GM21423 (cell line): ENCODE data around the gene RASA3.
A peak's percentile ranks its signal among the peaks of the same experiment; 100 is the strongest.
"Not testable (repeated sequence)": the region's sequence is repeated elsewhere in the genome, so short reads cannot be mapped to it uniquely, and the experiment has no call there.

Source experiments
- ATAC-seq: cut with Tn5 transposase; IDR thresholded peaks from one replicate; pipeline ENCODE4 v1.9.1; 2021; ENCODE audit warnings: mild to moderate bottlenecking, moderate library complexity; ENCODE audit not compliant: unreplicated experiment

Gene RASA3

DNA sequence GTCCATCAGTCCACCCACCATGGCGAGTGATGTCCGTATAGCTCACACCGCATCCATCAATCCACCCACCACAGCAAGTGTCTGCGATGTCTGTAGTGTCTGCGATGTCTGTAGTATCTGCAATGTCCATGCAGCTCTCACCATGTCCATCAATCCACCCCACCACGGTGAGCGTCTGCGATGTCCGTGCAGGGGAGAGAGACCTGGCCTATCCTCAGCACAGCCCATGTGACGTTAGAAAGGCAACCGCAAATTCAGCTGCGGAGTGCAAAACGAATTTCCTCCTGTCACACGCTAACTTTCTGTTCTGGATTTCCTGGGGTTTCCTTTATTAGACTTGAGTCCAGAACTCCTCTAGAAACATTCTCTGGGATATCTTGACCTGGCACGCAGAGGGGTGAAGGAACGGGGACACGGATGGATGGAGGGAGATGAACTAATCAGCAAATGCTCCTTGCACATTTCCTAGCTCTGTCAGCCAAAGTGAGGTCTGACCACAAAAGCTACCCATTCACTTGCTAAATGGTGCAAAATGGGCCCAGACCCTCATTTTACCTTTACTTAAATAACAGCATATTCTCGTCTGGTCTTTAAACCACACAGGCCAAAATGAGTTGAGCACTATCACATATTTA, 18.3 kb downstream of the RASA3 start:
- ATAC-seq, result no peak

DNA sequence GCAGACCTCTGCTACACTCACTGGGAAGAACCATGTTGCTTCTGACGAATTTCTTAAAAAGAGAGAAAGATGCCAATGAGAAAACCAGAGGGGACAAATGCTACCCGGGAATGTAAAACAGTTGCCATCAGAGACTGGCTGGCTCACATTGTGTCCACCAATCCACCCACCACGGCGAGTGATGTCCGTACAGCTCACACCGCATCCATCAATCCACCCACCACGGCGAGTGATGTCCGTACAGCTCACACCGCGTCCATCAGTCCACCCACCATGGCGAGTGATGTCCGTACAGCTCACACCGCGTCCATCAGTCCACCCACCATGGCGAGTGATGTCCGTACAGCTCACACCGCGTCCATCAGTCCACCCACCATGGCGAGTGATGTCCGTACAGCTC, 19.0 kb downstream of the RASA3 start:
- not testable (repeated sequence) for ATAC-seq

DNA sequence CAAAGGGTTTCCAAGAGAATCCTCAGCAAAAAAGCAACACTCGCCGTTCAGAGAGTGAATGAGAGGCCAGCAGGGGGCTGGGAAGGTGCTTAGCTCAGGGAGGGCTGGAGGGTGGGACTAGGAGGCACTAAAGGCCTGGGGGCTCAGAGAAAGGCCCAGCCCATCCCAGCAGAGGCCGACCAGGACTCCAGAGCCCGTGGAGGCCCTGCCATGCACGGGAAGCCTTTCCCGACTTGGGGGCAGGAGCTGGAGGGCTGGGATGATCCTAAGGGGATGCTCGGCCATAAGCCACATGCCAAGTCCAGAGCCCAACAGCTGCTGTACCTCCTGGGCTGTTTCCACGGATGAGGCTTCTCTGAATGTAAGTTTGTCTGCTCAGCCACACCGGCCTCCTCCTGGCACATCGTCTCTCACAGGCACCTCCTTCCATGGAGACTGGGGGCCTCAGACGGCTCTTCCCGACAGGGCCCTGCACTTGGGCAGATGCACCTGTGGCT, 19.5 kb downstream of the RASA3 start:
- ATAC-seq, result no peak

DNA sequence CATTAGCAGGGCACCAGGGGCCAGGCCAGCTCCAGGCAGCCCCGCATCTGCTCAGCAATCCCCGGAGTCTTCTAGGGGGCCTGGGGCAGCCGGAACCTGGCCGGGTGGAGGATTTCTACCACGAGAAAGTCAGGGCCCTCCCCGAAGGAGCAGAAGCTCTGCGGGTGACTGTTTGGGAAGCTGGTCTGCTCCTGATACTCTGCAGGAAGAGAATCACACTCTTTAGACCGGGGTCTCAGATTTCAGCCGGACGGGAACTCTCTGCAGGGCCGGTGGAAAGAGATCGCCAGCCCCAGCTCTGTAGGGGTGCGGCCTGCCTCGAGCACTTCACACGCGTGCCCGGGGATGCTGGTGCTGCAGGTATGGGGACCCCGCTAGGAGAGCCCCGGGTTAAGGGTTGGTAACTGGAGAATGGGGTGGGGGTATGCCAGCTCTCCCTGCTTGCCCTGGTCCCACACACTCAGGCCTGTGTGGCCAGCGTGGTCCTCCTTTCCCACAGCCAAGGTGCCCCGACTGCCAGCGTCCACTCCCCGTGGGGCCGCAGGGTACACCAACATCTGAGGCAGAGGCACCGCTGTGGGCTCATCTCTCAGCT, 20.1 kb downstream of the RASA3 start:
- no peak for ATAC-seq

DNA sequence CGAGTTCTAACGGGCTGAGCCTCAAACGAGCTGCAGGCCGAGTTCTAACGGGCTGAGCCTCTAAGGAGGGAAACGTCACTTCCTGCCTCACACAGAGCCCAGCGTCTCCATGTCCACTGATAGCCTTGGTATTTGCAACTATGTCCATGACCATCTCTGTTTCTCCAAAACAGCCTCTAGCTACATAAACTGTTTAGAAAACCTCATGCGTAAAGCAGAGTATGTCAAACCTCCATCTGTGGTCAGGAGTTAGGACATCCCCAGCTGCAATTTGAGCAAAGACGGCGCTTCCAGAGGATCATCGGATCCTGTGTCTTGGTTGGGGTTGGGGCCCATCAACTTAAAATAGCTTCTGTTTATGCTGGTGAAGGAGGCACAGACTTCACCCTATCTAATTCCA, 20.8 kb downstream of the RASA3 start:
- no peak for ATAC-seq

DNA sequence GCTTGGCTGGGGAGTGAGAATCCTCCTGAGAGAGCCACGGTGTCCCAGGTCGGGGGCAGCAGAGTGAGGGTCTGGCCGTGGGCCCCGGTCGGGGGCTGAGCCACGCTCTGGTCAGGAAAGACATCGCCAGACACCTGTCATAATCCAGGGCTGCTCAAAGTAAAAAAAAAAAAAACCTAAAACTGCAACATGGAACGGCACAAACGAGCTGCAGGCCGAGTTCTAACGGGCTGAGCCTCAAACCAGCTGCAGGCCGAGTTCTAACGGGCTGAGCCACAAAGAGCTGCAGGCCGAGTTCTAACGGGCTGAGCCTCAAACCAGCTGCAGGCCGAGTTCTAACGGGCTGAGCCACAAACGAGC, 21.6 kb downstream of the RASA3 start:
- ATAC-seq, result not testable (repeated sequence)

DNA sequence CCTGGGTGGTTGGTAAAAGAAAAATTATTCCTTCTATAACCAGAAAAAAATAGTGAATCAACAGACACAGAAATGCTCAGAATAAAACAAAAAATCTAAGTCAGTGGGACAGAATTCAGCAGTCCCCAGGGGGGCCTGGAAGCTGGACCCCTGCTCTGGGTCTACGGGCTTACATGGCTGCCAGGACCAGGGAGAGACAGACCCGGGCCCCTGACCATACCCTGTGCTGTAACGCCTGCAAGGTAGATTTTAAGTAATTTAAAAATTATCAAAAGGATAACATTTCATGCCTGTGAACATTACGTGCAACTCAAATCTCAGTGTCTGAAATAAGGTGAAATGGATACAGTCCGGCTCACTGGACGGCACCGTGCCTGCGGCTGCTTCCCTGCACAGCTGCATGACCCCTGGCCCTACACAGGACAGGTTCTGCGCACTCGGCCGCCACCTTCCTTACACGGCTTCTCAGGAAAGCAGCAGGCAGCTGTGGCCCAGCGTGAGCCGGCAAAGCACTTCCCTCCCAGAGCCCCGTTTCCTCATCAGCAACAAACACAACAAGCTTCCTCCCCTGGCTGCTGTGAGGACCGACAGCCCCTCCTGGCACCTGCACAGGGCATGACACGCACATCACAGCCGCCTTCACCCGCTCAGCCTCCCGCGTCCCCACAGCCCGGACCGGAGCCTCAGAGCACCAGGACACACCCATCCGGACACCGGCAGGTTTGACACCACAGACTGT, 22.2 kb downstream of the RASA3 start:
- peak; percentile 74 for ATAC-seq

DNA sequence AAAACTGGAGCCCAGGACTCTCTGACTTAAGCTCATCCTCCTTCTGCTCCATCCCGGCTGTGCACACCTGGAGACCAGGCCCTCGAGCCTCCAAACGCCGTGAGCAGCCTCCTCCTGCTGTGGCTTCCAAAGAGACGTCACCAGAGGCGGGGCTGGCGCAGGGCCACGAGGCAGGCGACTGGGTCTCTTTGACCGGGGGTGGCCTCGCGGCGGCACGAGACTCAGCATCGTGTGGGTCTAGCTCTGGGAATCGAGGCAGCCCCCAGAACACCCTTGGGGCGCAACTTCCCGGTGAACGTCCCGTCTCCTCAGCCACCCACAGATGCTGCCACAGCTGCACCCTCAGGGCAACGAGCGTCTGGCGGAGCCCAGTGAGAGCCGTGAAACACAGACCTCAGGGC, 22.8 kb downstream of the RASA3 start:
- no peak for ATAC-seq

DNA sequence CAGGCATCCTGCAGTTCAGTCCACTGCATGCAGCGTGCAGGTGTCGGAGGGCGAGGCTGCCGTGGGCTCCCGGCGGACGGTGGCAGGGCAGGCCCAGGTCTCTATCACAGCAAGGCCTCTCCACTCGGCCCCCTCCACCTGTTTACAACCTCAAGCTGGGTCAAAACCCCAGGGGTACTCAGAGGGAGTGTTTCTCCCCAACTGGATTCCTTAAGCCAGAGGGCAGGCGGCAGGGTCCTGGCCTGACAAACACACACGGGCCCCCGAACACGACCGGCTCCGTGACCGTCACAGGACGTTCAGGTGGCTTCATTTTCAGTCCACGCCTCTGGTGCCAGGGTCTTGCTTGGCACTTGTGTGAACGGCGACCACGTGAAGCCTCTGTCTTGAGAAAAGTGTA, 23.5 kb downstream of the RASA3 start:
- no peak for ATAC-seq

DNA sequence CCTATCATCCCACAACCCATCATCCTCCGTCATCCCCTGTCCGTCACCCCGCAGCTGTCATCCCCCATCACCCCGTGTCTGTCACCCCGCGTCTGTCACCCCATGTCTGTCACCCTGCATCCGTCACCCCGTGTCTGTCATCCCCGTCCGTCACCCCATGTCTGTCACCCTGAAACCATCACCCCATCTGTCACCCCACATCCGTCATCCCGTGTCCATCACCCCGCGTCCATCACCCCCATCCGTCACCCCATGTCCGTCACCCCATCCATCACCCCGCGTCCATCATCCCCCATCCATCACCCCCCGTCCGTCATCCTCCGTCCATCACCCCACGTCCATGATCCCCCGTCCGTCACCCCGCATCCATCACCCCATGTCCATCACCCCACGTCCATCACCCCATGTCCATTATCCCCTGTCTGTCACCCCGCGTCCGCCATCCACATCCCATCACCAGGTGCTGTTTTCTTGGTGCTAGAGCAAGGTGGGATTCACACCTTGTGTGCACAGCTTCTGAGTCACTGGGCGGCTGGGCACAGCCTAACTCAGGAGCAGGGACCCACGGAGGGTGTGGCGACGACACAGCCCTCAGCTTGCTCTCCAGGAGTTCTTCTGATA, 24.2 kb downstream of the RASA3 start:
- no peak for ATAC-seq

DNA sequence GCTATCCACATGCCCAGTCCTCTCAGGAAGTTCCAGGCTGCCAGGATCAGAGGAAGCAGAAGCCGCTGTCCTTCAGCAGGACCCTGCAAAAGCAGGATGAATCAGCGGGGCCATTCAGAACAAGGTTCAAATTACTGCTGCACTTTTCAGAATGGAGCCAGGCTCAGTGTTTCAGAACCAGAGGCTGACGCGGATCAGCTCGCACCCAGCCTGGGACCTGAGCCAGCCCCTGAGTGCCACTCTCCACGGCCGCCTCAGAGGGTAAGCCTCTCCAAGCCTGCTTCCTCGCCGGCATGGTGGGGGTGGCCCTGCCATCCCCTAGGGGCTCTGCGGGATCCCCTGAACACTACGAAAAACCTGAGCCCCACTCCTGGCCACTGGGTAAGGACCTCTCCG, 24.7 kb downstream of the RASA3 start:
- no peak for ATAC-seq

DNA sequence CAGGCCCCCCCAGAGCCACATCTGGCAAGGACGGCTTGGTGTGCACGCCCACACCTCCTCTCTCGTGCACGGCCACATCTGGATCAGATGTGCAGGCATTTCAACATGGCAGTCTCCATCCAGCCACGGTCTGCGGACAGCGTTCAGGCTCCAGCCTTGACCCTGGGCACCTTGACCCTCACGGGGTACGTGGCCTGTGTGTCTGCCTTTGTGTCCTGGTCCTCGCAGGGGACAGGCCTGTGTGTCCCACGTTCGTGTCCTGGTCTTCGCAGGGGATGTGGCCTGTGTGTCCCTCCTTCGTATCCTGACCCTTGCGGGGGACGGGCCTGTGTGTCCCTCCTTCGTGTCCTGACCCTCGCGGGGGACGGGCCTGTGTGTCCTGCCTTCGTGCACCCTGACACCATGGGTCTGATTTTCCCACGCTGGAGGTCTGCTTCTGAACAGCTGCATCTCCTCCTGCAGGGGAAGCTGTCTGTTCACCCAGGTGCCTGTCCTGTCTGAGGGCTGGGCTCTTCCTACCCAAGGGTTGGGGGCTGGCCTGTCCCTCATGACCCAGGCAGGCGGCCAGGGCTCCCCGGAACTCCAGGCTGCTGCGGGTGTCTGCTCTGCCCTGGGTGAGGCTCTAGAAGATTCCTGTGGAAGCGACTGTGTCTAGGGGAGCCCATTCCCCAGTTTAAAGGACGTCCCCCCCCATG, 25.3 kb downstream of the RASA3 start:
- ATAC-seq, result no peak

DNA sequence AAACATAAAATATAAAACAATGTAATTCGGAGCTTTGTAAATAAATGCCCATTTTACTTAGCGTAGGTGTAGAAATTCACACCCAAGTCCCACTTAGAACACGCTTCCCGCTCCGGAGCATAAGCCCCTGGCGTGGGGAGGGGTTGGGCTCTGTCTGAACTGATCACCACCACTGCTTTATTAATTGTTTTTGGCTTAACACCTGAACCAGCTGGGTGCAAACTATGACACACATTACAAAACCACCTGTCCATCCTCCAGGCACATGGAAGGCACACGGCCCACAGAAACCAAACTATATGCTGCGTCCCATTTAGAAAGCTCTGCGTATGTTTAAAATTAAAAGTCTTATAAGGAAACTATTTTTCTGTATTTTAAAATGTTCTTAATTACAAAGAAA, 25.9 kb downstream of the RASA3 start:
- no peak for ATAC-seq

DNA sequence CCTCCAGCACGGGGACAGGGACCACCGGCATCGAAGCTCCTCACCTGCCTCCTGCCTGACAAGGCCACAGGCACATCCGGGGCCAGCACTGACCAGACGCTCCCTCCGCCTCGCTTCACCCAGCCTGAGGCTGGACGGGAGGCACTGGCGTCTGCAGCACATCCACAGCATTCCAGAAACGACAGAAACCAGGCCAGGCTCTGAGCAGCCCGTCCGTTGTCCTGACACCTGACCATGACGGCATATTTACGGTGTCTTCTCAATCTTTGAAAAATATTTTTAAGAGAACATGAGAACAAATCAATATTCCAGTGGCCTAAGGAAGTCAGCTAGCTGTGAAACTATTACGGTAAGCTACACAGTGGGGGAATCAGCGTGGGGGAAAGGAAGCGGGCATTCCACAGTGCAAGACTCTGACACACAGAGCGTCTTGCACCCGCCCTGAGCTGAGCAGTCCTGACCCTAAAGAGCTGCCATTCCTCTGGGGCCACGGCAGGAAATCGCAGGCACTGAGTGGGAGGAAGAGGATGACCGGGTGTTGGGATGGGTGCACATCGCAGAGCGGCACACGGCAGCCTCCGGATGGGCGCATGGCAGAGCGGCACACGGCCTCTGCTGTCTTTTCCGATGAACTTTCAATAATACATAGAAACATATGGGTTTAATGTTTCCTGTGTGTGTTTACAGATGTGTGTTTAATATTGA, 26.8 kb downstream of the RASA3 start:
- no peak for ATAC-seq

DNA sequence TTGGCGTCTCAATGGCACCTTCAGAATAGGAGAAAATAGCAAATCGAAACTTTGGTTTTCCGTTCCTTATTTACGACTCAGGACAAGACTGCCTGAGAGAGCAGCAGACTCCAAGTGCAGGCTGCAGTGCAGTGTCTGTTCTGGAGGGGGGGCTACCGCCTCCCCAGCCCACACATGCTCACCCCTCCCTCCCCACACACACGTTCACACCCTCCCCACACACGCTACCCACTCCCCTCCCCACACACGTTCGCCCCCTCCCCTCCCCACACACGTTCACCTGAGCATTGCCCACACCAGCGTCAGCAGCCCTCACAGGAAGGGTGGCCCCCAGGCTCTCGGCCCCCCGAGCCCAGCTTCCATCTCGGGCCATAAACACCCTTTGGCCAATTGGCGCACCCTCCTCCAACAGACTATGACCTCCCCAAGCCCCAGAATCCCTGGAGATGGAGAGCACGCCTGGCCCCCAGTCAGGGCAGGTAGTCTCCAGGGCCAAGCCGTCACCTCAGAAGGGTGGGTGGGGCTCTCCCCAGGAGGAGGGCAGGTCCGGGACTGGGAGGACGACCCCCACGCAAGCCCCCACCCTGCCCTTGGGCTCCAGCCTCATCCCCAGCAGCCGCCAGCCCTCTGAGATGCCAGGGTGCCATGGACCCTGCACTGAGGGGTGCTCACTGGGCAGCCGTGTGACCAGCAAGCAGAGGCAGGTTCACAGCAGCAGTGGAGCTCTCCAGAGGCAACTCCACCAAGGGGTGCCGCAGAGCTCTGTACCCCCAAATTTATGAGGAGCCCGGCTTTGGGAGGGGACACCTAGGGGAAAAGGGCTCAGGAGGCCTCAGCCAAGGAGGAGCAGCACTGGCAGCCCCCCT, 27.5 kb downstream of the RASA3 start:
- no peak for ATAC-seq

DNA sequence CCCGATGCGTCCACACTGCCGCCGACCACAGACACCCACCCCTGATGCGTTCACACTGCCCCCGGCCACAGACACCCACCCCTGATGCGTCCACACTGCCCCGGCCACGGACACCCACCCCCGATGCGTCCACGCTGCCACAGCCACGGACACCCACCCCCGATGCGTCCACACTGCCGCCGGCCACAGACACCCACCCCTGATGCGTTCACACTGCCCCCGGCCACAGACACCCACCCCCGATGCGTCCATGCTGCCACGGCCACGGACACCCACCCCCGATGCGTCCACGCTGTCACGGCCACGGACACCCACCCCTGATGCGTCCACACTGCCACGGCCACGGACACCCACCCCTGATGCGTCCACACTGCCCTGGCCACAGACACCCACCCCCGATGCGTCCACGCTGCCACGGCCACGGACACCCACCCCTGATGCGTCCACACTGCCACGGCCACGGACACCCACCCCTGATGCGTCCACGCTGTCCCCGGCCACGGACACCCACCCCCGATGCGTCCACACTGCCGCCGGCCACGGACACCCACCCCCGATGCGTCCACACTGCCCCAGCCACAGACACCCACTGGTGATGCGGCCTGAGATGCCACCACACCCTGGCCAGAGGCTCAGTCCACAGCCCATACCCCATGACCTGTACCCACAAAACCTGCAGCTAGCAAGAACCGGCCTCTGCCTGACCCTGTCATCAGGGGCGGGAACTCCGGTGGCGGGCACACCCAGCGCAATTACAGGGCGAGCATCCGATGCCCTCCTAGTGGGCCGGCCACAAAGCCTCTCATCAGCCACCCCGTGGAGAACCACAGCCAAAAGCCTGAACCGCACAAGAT, 28.4 kb downstream of the RASA3 start:
- ATAC-seq, result no peak

DNA sequence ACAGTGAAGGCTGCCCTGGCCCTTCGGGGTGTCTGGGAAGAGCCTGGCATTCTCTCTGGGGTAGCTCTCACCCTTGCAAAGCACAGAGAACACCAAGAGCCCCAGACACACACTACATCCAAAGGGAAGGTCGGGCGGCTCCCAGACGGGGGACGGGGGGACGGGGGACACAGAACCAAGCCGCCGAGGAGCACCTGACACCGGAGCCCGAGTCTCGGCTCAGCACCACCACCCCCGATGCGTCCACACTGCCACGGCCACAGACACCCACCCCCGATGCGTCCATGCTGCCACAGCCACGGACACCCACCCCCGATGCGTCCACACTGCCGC, 29.2 kb downstream of the RASA3 start:
- ATAC-seq, result not testable (repeated sequence)

DNA sequence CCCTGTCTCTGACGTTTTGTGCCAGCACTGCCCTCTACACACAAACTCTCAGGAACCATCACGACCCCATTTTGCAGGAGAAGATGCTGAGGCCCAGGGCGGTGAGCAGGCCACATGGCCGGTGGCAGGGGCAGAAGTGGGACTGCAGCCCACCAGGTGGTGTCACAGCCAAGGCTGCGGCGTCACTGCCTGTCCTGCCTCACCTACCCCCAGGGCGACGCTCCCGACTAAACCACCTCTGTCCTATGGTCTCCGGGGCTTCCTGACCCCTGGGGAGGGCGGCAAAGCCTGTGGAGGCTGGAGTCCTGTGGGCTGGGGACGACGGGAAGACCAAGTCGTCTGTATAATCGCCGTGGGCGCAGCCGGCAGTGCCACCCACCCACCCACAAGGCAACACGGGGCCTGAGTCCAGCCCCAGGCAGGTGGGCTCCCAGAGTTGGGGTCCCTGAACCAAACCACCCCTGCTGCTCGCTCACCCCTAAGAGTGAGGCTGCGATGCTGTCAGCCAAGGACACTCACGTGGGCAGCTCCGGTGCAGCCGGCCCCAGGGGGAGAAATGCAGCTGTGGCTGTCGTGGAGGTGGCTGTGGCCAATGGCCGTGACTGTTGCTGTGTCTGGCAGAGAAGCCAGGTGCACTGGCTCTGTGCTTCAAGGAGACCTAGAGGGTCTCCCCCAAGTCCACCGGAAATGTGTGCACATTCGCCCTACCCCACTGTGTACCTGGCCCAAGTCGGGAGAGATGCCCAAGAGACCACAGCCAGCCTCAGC, 29.7 kb downstream of the RASA3 start:
- ATAC-seq, result no peak
